Cerebellar cortex (tissue), 1 donor: ENCODE measurements around the gene CKB.
"Not testable (repeated sequence)": the region's sequence is repeated elsewhere in the genome, so short reads cannot be mapped to it uniquely, and the experiment has no call there.

Experiments used
- DNase-seq: peaks from one replicate; pipeline ENCODE4 v3.0.0-alpha.2; 2015; ENCODE audit warnings: low spot score

Gene CKB

GRCh38 chr14:103512180-103512579 lies 10.4 kb downstream of the CKB start:
- DNase-seq: not testable (repeated sequence)

DNA sequence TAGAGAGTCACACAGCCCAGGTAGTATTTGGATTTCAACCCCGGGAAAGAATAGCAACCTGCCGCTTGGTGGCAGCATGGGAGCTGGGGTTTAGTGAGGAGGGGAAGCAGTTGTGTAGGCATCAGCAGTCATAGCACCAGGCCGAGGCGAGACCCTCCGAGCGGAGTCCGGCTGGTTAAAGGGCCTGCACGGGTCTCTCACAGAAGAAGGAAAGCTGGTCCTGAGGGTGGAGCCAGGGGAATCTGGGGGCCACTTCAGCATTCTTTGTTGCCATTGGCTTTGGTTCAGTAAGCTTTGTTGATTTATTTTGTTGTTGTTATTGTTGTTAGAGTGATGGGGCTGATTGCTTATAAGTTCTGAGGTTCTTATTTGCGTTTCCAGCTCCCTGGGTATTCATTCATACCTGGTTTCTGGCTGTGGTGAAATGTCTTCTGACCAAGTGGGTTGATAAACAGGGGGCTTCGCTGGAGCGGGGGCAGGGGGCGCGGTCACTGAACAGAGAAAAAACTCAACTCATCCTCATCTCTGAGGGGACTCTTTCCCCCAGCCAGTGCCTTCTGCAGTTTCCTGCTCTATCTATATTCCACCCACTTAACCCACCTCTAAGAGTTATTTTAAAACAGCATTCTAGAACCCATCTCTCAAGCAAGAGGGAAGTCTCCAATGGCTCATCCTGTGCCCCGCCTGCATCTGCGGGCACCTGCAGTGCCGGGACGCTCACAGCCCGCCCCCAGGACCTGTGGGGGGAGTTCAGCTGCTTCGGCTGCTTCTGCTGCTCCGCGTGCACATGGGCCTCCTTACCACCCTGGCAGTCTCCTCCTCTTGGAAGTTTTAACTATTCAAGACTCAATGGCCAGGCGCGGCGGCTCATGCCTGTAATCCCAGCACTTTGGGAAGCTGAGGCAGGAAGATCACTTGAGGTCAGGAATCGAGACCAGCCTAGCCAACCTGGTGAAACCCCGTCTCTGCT lies 11.6 kb downstream of the CKB start:
- no peak for DNase-seq

- no peak for DNase-seq
These were observed 12.5 kb downstream of the CKB start for GRCh38 chr14:103509864-103510723.

GRCh38 chr14:103508521-103509329 lies 13.9 kb downstream of the CKB start:
- DNase-seq: no peak

DNA sequence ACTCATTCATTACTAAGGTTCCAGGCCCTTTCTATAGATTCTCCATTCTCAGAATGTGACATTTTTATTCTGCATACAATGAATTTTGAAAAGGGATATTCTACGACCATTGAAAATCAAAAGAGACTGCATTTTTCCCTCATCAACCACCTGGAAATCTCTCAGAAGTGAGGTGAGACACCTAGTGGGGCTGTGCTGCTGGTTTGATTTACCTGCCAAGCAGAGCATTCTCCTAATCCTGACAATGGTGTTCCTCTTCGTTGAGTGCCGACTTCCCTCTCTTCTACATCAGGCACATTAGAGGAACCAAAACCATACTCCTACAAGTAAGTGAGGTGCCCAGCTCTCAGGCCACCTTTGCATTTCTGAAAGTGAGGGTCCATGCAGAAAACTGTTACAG lies 14.9 kb downstream of the CKB start:
- DNase-seq: no peak

- DNase-seq: no peak
These were observed 17.6 kb downstream of the CKB start for GRCh38 chr14:103504991-103505565.

GRCh38 chr14:103503296-103503695 lies 19.3 kb downstream of the CKB start:
- DNase-seq: no peak

DNA sequence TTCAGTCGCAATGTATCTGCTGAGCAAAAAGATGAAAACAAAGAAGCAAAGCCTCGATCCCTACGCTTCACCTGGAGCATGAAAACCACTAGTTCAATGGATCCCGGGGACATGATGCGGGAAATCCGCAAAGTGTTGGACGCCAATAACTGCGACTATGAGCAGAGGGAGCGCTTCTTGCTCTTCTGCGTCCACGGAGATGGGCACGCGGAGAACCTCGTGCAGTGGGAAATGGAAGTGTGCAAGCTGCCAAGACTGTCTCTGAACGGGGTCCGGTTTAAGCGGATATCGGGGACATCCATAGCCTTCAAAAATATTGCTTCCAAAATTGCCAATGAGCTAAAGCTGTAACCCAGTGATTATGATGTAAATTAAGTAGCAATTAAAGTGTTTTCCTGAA lies 19.8 kb downstream of the CKB start:
- DNase-seq: no peak

DNA sequence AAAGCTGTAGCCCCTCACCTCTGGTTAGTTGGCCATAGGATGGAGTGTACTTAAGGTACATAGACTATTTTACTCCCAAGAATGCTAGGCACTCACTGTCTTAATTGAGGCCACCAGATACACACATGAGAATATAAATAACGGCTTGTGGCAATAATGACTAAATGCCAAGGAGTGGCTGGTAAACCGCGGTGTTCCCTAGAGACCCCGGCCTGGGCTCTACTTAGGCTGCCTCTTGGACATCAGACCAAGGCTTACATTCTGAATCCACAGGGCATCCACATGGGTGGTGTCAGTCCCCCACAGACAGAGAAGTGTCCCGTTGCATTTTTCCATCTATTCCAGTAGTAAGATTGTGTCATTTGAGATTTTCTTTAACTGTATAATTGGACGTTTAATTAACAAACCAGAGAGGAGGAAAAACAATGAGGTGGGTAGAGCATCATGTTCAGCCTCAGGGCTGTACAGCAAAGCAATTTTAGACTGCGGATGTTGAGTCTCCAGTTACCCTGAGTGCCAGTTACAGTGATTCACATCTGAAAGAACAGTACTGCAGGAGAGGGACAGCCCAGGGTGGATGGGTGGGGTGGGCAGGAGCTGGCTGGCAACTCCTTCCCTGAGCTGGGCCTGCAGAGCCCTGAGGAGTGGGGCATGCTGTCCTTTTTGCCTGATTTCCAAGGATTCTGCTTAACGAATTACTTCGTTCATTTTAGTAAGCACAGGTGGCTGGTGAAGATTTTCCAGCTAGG lies 20.5 kb downstream of the CKB start:
- DNase-seq: no peak

GRCh38 chr14:103501041-103501870 lies 21.4 kb downstream of the CKB start:
- peak; percentile 42 for DNase-seq

GRCh38 chr14:103500148-103500990 lies 22.3 kb downstream of the CKB start:
- peak; percentile 96 for DNase-seq

- no peak for DNase-seq
These were observed 22.9 kb downstream of the CKB start for GRCh38 chr14:103499709-103500108.

- DNase-seq: no peak
These were observed 25.9 kb downstream of the CKB start for GRCh38 chr14:103496776-103497175.

DNA sequence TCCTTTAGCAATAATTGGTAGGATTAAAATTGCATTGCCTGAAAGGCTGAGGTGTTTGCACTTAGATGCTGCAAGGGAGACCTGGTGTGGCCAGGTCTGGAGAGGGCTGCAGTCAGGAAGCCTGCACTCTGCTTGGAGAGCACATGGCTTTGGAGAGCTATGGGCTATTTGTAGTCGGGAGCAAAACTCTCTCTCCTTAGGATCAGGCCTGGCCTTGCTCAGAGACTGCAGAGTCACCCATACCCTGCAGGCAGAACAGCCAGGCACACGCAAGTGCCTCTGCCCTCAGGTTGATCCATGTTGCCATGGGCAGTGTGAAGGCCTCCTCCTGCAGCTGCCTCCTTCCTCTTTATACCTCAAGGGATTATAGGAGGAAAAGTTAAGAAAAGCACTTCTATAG lies 26.8 kb downstream of the CKB start:
- peak; percentile 42 for DNase-seq

DNA sequence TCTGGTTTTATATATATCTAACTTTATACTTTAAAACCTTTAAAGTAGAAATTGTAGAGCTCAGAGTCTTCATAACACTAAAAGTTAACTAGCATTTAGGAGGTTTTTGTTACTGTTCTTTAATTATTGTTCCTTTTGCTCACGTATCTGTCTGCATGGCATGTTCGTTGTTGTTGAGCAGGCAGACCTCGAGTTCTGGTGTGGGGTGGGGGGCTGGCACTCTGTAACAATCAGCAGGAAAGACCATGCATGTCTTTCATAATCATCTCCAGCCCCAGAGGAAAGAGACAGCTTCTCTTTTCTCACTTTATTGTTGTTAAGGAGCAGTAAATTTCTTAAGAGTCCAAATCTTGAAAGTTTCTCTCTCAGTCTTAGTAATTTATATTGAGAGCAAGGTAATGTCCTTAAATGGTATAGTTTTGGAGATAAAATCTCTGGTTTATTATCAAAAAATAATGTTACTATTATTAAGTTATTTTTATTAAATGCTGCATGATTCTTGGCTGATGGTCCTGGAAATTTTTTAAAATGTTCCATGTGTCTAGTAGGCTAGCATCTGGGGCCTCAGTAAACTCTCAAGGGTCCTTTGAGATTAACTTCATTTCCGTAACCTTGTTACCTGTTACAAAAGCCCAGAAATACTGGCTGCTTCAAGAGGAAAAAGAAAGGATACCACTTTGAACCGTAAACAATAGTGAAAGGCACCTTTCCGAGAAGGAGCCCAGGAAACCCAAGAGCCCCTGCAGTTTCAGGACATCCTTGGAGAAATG lies 30.3 kb downstream of the CKB start:
- DNase-seq: no peak

GRCh38 chr14:103491691-103492090 lies 30.9 kb downstream of the CKB start:
- no peak for DNase-seq

DNA sequence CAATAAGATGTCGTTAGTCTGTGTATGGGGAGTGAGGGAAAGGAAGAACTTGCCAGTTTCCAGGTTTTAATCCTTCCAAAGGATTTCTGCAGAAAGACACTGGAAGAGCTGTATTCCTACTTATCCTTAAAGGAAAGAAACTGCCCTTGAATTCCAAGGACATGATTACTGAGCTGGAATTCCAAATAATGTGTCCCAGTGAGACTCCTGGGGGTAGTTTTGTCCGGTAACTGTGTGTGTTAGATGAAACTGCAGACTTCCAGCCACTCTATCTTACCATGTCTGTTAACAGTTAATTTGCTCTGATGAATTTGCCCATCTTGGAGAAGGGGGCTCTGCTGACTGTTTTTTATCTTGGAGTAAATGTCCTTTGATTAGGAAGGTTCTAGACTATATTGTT lies 33.0 kb downstream of the CKB start:
- DNase-seq: no peak

GRCh38 chr14:103488960-103489359 lies 33.7 kb downstream of the CKB start:
- no peak for DNase-seq
